OCI-M1 (cell line): ENCODE results near the gene TOR1B.

ENCODE experiments used
- DNase-seq: peaks from one replicate; lab custom pipeline; 2025; lab: John Stamatoyannopoulos, UW

Gene TOR1B

GRCh38 chr9:129814432-129815223 is 11.6 kb downstream of the TOR1B start:
- DNase-seq = no peak

- DNase-seq = no peak
Observed at GRCh38 chr9:129815278-129815677, 12.3 kb downstream of the TOR1B start.

- DNase-seq = no peak
Observed at GRCh38 chr9:129816501-129817435, 13.8 kb downstream of the TOR1B start.

GRCh38 chr9:129822898-129823541 is 20.0 kb downstream of the TOR1B start:
- peak; percentile 23 for DNase-seq

GRCh38 chr9:129823542-129823934 is 20.6 kb downstream of the TOR1B start:
- DNase-seq = no peak

- DNase-seq = peak; percentile 96
Observed at GRCh38 chr9:129823935-129824601, 21.1 kb downstream of the TOR1B start, which contains the start of gene TOR1A. Gene TOR1A, minus strand, starts transcription at chr9:129824136. Its CDS starts 51 bp downstream, at chr9:129824085.

- DNase-seq = no peak
Observed at GRCh38 chr9:129826344-129826743, 23.4 kb downstream of the TOR1B start.

GRCh38 chr9:129826759-129827158 is 23.8 kb downstream of the TOR1B start:
- no peak for DNase-seq

GRCh38 chr9:129828051-129828450 is 25.1 kb downstream of the TOR1B start:
- no peak for DNase-seq

- no peak for DNase-seq
Observed at GRCh38 chr9:129828969-129829368, 26.0 kb downstream of the TOR1B start.

- no peak for DNase-seq
Observed at GRCh38 chr9:129832982-129833381, 30.0 kb downstream of the TOR1B start.

- peak; percentile 56 for DNase-seq
Observed at GRCh38 chr9:129834489-129835127, 31.6 kb downstream of the TOR1B start.

GRCh38 chr9:129835128-129835859 is 32.3 kb downstream of the TOR1B start, which contains the start of the genes C9orf78 and USP20:
Gene C9orf78, minus strand, starts transcription at chr9:129835275. Its CDS starts 54 bp downstream, at chr9:129835221.
Gene USP20, plus strand, starts transcription at chr9:129835458. Its CDS starts 17,098 bp downstream, at chr9:129852556.
- DNase-seq = peak; percentile 97

GRCh38 chr9:129835860-129836223 is 32.9 kb downstream of the TOR1B start:
- no peak for DNase-seq

GRCh38 chr9:129836311-129837007 is 33.5 kb downstream of the TOR1B start:
- peak; percentile 24 for DNase-seq

- no peak for DNase-seq
Observed at GRCh38 chr9:129838707-129839259, 35.8 kb downstream of the TOR1B start.

GRCh38 chr9:129839324-129840023 is 36.5 kb downstream of the TOR1B start:
- DNase-seq = no peak

- DNase-seq = no peak
Observed at GRCh38 chr9:129840034-129840433, 37.0 kb downstream of the TOR1B start.

- no peak for DNase-seq
Observed at GRCh38 chr9:129841071-129841470, 38.1 kb downstream of the TOR1B start.
